A673 (cell line): Measurements from ENCODE around the gene WFDC1.

Experiments used
- CTCF ChIP-seq: fragments of 300-800, 200-600 bp; sonication (generic); conservative IDR thresholded peaks from 2 replicates; pipeline ENCODE4 v1.5.1; 2017; ENCODE audit warnings: low read depth, mild to moderate bottlenecking, antibody characterized with exemption, low read length, moderate library complexity, mixed read lengths
- EZH2 ChIP-seq: fragments of 200-600 bp; sonication (generic); IDR thresholded peaks from 2 replicates; pipeline ENCODE4 v1.6.1; 2017; ENCODE audit warnings: borderline replicate concordance, low read depth, mild to moderate bottlenecking, mixed read lengths, antibody characterized with exemption, low read length; ENCODE audit not compliant: poor library complexity, severe bottlenecking

- no peak for TF ChIP-seq CTCF
- TF ChIP-seq EZH2, result no peak
Observed at GRCh38 chr16:84332975-84333684, 38.5 kb downstream of the WFDC1 start.
